Activated naive CD4-positive, alpha-beta T cell treated with anti-CD3 and anti-CD28 coated beads, Interleukin-2, amount 50 U/mL, for 16 hours (primary cell): ENCODE measurements around the gene KCNE4.

Experiments
- DNase-seq: peaks from one replicate; pipeline ENCODE4 v3.0.0-alpha.2; 2020

Gene KCNE4

GRCh38 chr2:223041527-223042109 lies 10.4 kb upstream of the KCNE4 start:
- no peak for DNase-seq

- no peak for DNase-seq
Measured at GRCh38 chr2:223042284-223042683, 9.7 kb upstream of the KCNE4 start.

- DNase-seq: no peak
Measured at GRCh38 chr2:223042704-223043118, 9.3 kb upstream of the KCNE4 start.

GRCh38 chr2:223043164-223043941 lies 8.6 kb upstream of the KCNE4 start:
- DNase-seq: no peak

DNA sequence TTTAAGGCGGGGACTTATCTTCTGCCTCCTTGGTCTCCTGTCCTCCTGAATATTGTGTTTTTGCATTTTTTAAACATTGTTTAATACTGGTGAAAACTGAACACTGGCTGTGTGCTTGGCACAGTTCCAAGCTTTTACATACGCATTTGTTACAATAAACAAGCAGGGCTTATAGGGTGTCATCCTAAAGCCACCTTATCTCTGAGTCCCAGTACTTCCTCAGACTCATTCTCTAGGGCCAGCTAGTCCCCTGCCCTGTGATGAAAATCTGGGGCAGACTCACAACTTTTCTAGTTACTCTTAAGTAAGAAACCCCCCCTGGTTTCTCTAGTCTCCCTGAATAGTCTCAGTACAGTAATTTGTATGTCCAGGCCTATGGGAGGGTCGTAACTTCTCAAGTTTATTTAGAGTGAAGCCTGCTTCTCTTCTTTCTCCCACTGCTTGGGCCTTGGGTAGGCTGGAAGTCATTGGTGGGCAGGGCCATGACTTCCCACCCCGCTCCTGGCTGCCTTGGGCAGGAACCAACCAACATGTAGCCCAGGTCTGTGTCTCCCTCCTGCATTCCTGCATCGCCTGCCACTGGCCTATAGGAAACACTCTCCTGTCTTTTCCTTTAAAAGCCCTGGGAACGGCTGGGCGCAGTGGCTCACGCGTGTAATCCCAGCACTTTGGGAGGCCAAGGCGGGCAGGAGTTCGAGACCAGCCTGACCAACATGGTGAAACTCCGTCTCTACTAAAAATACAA lies 7.7 kb upstream of the KCNE4 start:
- DNase-seq: no peak

- no peak for DNase-seq
Measured at GRCh38 chr2:223044916-223045700, 6.9 kb upstream of the KCNE4 start.

- DNase-seq: no peak
Measured at GRCh38 chr2:223046470-223047040, 5.4 kb upstream of the KCNE4 start.

DNA sequence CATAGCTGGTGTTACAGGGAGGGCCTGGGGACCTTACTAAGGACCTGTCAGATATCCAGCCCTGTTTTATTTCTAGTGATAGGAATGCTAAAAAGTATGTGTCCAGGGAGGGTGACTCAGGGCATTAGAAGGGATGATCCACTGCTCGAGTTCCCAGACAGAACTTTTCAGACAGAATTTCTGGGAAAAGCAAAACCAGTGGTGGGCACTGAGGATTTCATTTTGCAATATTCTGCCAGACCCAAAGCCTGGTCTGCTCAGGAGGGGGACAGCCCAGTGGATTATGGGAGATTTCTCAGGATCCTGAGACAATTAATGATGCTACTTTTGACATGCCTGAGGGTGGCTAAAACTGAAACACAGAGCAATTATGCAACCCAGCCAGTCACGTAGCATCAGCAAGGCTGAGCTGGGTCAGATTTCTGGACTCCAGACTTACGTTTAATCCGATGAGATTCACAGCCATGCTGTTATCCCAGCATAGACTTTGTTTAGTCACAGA lies 4.7 kb upstream of the KCNE4 start:
- no peak for DNase-seq

DNA sequence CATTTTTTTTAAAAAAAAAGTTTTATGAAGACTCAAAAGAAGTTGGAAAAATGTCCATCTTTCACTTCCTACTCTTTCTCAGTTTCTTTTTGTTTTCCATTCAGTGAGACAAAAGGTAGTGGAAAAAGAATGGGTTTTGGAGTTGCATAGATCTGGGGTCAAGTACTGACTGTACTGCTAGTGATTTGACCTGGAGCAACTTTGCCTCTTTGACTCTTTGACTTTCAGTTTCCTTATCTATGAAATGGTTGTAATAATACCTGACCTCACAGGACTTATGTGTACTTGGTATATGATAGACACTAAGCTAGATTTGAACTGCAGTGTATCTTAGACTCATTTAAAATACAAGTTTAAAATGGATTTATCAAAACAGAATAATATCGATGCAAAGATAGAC lies 3.5 kb upstream of the KCNE4 start:
- DNase-seq: no peak

- no peak for DNase-seq
Measured at GRCh38 chr2:223049356-223049755, 2.6 kb upstream of the KCNE4 start.

DNA sequence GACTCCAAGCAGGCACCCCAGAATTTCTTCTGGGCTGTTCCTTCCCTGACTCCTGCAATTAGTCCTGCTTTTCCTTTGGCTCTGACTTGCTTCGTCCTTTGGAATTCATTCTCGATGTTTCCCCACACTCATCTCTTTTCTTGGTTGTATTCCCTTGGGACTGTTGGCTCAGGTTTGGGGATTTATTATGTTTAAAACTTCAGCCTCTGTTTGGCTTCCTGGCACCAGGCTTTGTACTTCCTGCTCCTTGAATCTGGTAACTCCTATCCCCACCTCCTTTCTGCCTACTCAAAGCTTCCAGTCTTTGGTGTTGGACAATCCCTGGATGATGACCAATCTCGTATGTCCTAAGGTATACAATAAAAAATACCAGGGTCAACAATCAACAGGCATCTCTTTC lies 1.8 kb upstream of the KCNE4 start:
- no peak for DNase-seq

GRCh38 chr2:223050900-223051504 lies 988 bp upstream of the KCNE4 start:
- no peak for DNase-seq

- DNase-seq: no peak
Measured at GRCh38 chr2:223052548-223053483, 826 bp downstream of the KCNE4 start.

DNA sequence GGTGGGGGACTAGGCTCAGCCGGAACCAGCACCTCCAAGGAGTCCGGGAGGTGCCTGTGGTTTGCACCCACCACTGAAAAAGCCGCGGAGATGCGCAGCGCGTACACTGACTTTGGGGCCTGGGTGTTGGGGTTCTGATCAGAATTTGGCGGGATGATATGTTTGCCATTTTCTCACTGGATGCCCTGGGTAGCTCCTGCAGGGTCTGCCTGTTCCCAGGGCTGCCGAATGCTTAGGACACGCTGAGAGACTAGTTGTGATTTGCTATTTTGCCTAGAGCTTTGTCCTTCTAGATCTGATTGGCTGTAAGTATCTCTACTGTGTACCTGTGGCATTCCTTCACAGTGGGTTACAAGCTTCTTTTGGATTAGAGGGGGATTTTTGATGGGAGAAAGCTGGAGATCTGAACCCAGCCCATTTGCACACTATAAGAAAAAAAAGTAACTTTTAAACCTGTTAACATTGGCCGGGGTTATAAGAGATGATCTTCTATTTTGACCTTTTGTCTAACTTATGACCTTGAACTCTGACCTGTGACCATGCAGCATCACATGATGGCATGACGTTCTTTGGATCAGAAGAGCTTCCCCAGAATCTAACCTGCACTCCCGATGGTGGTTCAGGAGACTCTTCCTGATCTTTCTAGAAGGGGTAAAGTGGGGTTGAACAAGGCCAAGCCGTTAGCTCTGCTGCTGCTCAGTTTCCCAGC lies 1.6 kb downstream of the KCNE4 start:
- DNase-seq: no peak

DNA sequence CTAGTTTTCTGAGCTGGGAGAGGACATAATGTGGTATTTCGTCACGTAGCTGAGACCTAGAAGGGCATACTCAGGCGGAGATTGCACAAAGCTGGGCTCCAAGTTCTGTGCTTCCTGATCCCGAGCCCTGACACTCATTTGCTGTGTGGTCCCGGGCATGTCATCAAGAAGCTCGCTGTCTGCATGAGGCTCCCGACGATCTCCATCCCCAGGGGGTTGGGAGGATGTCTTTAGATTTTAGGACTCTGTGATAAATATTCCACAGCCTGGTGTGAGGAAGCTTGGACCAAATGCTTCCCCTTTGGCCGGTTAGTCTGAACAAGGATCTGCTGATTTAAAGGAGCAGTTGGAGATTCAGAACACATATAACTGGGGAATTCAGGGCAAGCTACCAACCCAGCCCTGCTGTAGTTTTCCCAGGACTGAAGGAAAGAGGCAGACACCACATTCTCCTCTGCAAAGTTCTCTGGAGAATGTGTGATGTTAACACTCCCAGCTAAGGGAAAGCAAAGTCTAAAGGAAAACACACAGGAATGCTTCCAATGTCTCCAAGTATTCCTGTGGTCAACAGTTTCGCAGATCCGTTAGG lies 2.3 kb downstream of the KCNE4 start:
- DNase-seq: no peak

DNA sequence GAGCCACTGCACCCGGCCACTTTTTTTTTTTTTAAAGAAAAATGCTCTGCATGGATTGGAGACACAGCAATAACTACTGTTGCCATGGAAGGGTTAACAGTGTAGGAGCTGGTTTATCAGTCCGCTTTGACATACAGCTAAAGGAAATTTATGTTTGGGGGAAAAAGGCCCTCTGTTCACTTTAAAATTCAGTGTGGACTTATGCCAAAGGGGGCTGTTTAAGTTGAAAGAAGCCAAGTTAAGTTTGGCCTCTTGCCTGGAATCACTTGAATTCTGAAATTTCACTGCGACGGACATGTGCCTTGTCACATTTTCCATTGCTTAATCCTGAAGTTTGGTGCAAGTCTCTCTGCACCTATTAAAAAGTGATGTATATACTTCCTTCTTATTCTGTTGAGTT lies 3.1 kb downstream of the KCNE4 start:
- no peak for DNase-seq

- DNase-seq: no peak
Measured at GRCh38 chr2:223055836-223056235, 3.8 kb downstream of the KCNE4 start.

DNA sequence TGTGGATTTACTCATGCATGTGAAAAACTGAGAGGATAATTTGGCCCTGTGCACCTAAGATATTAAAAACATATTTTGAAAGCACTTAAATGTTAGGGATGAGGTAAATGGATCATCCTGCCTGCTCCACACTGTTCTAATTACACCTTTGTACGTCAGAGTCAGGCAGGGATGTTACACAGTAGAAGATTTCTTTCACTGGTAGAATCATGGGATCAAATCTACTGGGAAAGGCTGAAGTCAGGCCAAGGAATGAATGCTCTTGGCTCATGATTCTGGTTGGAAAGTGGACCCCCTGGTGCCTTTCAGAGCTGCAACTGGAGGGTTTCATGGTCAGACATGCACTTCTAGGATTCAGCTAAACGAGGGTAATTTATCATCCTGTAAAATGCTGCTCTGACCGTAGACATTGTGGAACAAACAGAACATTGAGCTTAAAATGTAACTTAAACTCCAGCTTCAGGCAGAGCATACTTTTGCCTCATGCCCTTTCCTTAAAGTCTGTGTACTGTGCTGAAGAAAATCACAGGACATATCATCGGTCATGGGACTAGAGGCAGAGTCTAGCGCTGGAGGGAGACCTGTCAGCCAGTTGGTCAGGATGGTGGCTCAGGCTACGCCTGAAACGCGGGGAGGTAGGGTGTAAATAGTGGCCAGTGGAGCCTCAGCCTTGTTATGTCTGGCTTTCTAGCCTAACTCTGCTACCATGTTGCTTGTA lies 4.9 kb downstream of the KCNE4 start:
- DNase-seq: no peak

DNA sequence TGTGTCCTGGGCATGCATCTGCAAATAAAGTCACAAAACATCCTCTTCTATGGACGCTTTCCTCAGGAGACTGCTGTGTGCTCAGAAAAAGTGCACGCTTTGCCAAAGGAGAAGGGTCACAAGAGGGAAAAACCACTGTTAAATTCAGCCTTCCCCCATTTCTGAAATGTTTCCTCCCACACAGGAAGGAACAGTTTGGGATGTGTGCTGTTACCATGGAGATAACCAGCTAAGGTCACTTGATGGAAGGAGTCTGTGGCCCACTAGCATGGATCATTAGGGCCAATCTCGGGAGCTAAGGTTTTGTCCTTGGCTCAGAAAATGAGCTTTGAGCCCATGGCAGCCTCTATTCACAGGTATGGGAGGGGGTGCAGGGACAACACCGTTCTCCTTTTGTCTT lies 5.6 kb downstream of the KCNE4 start:
- no peak for DNase-seq
